ENCODE results near the gene OGFR. TPM values are rescaled to one million over a fixed set of nuclear protein-coding genes. Genes with fewer than 3 reads are reported as not detected.
A peak's percentile ranks its signal among the peaks of the same experiment; 100 is the strongest.

Gene OGFR
- total RNA-seq, 1 donor: 51.5 TPM

GRCh38 chr20:62787321-62787720 lies 17.3 kb upstream of the OGFR start:
- H3K27me3 ChIP-seq (ENCODE audit: insufficient read depth, low read length): no peaks in the 10 kb centered on the region
- H3K4me3 ChIP-seq (ENCODE audit: low read length): no peak overlapping the region
- H3K4me1 ChIP-seq (ENCODE audit: insufficient read depth, low read length): peaks cover 13% of the 10 kb centered on the region

GRCh38 chr20:62787866-62788265 lies 16.8 kb upstream of the OGFR start:
- Histone ChIP-seq H3K9me3 (ENCODE audit: low read depth, low read length) (no peaks in the 10 kb centered on the region), H3K4me1 (ENCODE audit: insufficient read depth, low read length) (peaks cover 13% of the 10 kb centered on the region), H3K27me3 (ENCODE audit: insufficient read depth, low read length) (no peaks in the 10 kb centered on the region), H3K4me3 (ENCODE audit: low read length) (no peak overlapping the region)

More at GRCh38 chr20:62787321-62787720, 17.3 kb upstream of the OGFR start:
- H3K9me3 ChIP-seq (ENCODE audit: low read depth, low read length): no peaks in the 10 kb centered on the region

- Histone ChIP-seq H3K27me3 (ENCODE audit: insufficient read depth, low read length) (no peaks in the 10 kb centered on the region), H3K4me3 (ENCODE audit: low read length) (no peak overlapping the region), H3K4me1 (ENCODE audit: insufficient read depth, low read length) (peaks cover 17% of the 10 kb centered on the region), H3K9me3 (ENCODE audit: low read depth, low read length) (no peaks in the 10 kb centered on the region)
Observed at GRCh38 chr20:62788607-62789006, 16.0 kb upstream of the OGFR start.

- Histone ChIP-seq H3K27me3 (ENCODE audit: insufficient read depth, low read length) (no peaks in the 10 kb centered on the region), H3K4me3 (ENCODE audit: low read length) (no peak overlapping the region), H3K9me3 (ENCODE audit: low read depth, low read length) (no peaks in the 10 kb centered on the region), H3K4me1 (ENCODE audit: insufficient read depth, low read length) (peaks cover 28% of the 10 kb centered on the region)
Observed at GRCh38 chr20:62790075-62790474, 14.6 kb upstream of the OGFR start.

GRCh38 chr20:62791301-62792181 lies 13.1 kb upstream of the OGFR start:
- Histone ChIP-seq H3K27me3 (ENCODE audit: insufficient read depth, low read length) (no peaks in the 10 kb centered on the region), H3K9me3 (ENCODE audit: low read depth, low read length) (no peaks in the 10 kb centered on the region), H3K4me3 (ENCODE audit: low read length) (no peak overlapping the region), H3K4me1 (ENCODE audit: insufficient read depth, low read length) (peaks cover 37% of the 10 kb centered on the region)

GRCh38 chr20:62792182-62792939 lies 12.3 kb upstream of the OGFR start:
- Histone ChIP-seq H3K4me1 (ENCODE audit: insufficient read depth, low read length) (peaks cover 40% of the 10 kb centered on the region), H3K27me3 (ENCODE audit: insufficient read depth, low read length) (no peaks in the 10 kb centered on the region), H3K9me3 (ENCODE audit: low read depth, low read length) (no peaks in the 10 kb centered on the region), H3K4me3 (ENCODE audit: low read length) (no peak overlapping the region)

- H3K4me1 ChIP-seq (ENCODE audit: insufficient read depth, low read length): peaks cover 44% of the 10 kb centered on the region
- no peak overlapping the region for H3K4me3 ChIP-seq (ENCODE audit: low read length)
- no peaks in the 10 kb centered on the region for H3K27me3 ChIP-seq (ENCODE audit: insufficient read depth, low read length)
- H3K9me3 ChIP-seq (ENCODE audit: low read depth, low read length): no peaks in the 10 kb centered on the region
Observed at GRCh38 chr20:62792940-62793756, 11.5 kb upstream of the OGFR start.

GRCh38 chr20:62793757-62794006 lies 11.0 kb upstream of the OGFR start:
- Histone ChIP-seq H3K4me1 (ENCODE audit: insufficient read depth, low read length) (peaks cover 44% of the 10 kb centered on the region), H3K4me3 (ENCODE audit: low read length) (peak overlapping the region; percentile 32), H3K9me3 (ENCODE audit: low read depth, low read length) (no peaks in the 10 kb centered on the region), H3K27me3 (ENCODE audit: insufficient read depth, low read length) (no peaks in the 10 kb centered on the region)

GRCh38 chr20:62794007-62794724 lies 10.5 kb upstream of the OGFR start:
- peaks cover 44% of the 10 kb centered on the region for H3K4me1 ChIP-seq (ENCODE audit: insufficient read depth, low read length)
- no peaks in the 10 kb centered on the region for H3K9me3 ChIP-seq (ENCODE audit: low read depth, low read length)
- H3K27me3 ChIP-seq (ENCODE audit: insufficient read depth, low read length): no peaks in the 10 kb centered on the region
- H3K4me3 ChIP-seq (ENCODE audit: low read length): peak overlapping the region; percentile 55

- Histone ChIP-seq H3K4me3 (ENCODE audit: low read length) (peak overlapping the region; percentile 55), H3K9me3 (ENCODE audit: low read depth, low read length) (no peaks in the 10 kb centered on the region), H3K27me3 (ENCODE audit: insufficient read depth, low read length) (no peaks in the 10 kb centered on the region), H3K4me1 (ENCODE audit: insufficient read depth, low read length) (peaks cover 44% of the 10 kb centered on the region)
Observed at GRCh38 chr20:62795023-62795761, 9.4 kb upstream of the OGFR start.

- H3K27me3 ChIP-seq (ENCODE audit: insufficient read depth, low read length): no peaks in the 10 kb centered on the region
Observed at GRCh38 chr20:62796699-62797491, 7.7 kb upstream of the OGFR start.

GRCh38 chr20:62797671-62798532 lies 6.7 kb upstream of the OGFR start:
- Histone ChIP-seq H3K4me1 (ENCODE audit: insufficient read depth, low read length) (peaks cover 50% of the 10 kb centered on the region), H3K27me3 (ENCODE audit: insufficient read depth, low read length) (no peaks in the 10 kb centered on the region), H3K9me3 (ENCODE audit: low read depth, low read length) (no peaks in the 10 kb centered on the region), H3K4me3 (ENCODE audit: low read length) (no peak overlapping the region)

More at GRCh38 chr20:62796699-62797491, 7.7 kb upstream of the OGFR start:
- H3K9me3 ChIP-seq (ENCODE audit: low read depth, low read length): no peaks in the 10 kb centered on the region
- H3K4me3 ChIP-seq (ENCODE audit: low read length): peak overlapping the region; percentile 55
- peaks cover 40% of the 10 kb centered on the region for H3K4me1 ChIP-seq (ENCODE audit: insufficient read depth, low read length)

GRCh38 chr20:62799036-62799435 lies 5.6 kb upstream of the OGFR start:
- Histone ChIP-seq H3K9me3 (ENCODE audit: low read depth, low read length) (no peaks in the 10 kb centered on the region), H3K27me3 (ENCODE audit: insufficient read depth, low read length) (no peaks in the 10 kb centered on the region), H3K4me1 (ENCODE audit: insufficient read depth, low read length) (peaks cover 51% of the 10 kb centered on the region), H3K4me3 (ENCODE audit: low read length) (no peak overlapping the region)
